Measurements from ENCODE around the gene L1CAM.
A peak's percentile ranks its signal among the peaks of the same experiment; 100 is the strongest.

Gene L1CAM, protein sequence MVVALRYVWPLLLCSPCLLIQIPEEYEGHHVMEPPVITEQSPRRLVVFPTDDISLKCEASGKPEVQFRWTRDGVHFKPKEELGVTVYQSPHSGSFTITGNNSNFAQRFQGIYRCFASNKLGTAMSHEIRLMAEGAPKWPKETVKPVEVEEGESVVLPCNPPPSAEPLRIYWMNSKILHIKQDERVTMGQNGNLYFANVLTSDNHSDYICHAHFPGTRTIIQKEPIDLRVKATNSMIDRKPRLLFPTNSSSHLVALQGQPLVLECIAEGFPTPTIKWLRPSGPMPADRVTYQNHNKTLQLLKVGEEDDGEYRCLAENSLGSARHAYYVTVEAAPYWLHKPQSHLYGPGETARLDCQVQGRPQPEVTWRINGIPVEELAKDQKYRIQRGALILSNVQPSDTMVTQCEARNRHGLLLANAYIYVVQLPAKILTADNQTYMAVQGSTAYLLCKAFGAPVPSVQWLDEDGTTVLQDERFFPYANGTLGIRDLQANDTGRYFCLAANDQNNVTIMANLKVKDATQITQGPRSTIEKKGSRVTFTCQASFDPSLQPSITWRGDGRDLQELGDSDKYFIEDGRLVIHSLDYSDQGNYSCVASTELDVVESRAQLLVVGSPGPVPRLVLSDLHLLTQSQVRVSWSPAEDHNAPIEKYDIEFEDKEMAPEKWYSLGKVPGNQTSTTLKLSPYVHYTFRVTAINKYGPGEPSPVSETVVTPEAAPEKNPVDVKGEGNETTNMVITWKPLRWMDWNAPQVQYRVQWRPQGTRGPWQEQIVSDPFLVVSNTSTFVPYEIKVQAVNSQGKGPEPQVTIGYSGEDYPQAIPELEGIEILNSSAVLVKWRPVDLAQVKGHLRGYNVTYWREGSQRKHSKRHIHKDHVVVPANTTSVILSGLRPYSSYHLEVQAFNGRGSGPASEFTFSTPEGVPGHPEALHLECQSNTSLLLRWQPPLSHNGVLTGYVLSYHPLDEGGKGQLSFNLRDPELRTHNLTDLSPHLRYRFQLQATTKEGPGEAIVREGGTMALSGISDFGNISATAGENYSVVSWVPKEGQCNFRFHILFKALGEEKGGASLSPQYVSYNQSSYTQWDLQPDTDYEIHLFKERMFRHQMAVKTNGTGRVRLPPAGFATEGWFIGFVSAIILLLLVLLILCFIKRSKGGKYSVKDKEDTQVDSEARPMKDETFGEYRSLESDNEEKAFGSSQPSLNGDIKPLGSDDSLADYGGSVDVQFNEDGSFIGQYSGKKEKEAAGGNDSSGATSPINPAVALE

DNA sequence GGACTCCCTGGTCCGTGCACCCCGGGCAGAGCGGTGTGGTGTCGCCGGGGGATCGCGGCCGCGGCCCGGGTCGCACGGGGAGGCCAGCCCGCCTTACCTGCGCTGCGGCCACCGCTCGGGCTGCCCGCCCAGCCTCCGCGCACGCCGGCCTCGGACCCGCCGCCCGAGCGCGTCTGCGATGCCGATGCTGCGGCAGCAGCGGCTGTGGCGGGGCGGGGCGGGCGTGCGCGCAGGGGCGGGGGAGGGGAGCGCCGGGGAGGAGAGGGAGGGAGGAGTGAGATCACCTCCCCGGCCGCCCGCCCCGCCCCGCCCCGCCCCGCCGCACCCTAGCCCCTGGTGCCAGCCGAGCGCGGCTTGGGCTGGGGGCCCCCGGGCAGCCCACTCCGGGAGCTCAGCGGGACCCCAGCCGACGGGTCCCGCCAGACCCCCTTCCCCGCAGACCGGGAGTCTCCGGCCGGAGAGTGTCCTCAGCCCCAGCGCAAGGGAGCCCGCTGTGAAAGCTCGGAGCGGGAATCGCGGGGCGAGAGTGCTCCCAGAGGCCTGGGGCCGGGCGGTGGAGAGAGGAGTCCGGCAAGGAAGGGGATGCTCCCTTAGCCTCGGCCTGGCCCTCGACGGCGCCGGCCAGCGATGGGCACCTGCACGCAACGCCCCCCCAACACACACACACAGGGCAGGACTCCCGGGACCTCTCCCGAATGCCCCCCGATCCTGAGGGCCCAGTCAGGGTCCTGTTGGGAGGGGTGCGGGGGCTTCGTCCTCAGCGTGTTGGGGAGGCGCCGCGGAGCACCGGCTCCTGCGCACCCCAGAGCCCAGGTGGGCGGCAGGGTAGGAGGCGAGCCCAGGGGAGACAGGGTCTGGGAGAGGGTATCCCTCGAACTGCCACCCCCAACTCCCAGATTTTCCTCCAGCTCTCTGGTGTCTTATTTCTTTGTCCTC is at the start of gene L1CAM:
Gene L1CAM (minus strand): TSS at position 206 of the 936 bp plus-strand sequence. CDS start 10,337 bp downstream, outside the sequence.
- DNase-seq: no peak

DNA sequence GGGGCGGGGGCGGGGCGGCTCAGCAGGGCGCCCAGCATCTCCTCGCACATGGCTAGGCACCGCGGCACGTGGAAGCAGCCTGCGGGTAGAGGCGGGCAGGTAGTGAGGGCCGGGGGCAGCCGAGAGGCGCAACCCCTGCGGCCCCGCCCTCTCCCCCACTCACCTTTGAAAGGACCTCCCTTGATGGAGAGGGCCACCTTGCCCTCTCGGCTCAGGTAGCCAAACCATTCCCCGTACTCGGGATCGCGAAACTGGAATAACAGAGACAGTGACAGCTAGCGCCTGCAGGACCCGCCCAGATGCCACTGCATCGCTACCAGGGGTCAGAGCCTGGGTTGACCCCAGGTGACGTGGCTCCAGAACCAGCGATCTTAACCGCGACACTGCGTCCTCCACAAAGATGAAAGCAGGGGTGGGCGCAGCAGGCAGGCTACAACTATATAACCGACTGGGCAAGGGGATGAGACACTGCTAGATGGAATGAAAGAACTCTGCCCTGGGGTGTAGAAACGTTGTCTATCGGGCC is 49.4 kb upstream of the L1CAM start:
- DNase-seq: no peak

DNA sequence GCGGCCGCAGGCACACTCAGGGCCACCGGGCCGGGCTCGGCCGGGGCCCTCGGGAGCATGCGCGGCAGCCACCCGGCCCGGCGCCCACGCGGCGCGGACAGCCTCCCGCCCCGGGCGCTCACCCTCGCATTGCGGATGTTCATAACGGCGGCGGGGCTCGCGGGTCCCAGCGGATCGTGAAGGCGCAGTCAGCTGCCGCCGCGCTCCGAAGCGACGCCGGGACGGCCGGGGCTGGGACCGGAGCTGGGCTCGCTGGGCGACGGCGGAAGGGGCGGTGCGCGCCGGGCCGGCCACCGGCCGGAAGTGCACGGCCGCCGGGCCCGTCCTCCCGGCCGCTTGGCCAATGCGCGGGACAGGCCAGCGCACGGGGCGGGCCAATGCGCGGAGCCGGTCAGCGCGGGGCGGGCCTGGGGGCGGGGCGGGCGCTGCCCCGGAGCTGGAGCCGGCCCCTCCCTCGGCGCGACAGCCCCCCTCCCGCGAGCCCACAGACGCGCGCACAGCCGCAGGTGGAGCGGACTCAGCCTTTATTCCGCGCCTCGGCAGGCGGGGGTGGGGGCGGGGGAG is 48.9 kb upstream of the L1CAM start, which contains the start of gene NAA10:
Gene NAA10 (minus strand): TSS at position 276 of the 564 bp plus-strand sequence. CDS start 133 bp downstream, at position 143.
- no peak for DNase-seq

DNA sequence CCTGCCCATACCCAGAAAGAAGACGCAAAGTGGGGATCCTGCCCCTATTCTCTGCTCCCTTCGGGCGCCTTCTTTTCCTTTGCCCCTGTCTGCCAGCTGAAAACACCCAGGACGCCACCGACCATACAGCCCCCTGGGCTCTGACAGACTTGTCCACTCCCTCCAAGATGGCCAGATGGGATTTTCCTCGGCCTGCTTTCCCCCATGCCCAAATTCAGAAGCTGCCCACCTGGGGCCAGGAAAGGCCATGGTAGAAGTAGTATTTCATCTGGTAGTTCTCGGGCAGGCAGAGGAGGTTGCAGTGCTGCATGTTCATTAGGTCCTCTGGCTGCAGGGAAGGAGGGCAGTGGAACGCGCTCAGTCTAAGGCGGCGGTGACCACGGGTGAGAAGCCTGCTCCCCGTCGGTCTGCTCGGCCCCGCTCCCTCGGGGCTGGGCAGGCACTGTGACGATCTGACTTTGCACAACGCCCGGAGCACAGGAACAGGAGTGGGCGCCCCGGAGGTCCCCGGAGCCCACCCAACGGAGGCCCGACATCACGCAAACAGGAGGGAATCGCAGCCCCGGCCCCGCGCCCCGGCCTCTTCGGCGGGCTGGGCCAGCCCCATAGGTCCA is 48.3 kb upstream of the L1CAM start:
- no peak for DNase-seq

DNA sequence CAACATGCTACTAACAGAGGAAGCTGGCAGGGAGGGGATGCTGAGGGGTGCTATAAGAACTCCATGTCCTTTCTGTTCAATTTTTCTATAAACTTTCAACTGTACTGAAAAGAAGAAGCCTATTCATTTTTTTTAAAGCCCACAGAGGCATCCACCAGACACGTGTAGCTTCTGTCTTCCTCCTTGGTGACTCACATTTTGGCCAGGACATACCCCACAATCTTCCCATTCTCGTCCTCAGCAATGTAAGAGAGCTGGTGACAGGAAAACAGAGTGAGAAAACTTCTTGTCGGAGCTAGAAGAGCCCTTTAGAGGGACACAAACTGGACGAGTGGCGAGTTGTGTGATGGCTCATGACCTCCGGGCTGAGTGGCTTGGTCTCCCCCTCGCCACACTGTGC is 47.8 kb upstream of the L1CAM start:
- DNase-seq: no peak

DNA sequence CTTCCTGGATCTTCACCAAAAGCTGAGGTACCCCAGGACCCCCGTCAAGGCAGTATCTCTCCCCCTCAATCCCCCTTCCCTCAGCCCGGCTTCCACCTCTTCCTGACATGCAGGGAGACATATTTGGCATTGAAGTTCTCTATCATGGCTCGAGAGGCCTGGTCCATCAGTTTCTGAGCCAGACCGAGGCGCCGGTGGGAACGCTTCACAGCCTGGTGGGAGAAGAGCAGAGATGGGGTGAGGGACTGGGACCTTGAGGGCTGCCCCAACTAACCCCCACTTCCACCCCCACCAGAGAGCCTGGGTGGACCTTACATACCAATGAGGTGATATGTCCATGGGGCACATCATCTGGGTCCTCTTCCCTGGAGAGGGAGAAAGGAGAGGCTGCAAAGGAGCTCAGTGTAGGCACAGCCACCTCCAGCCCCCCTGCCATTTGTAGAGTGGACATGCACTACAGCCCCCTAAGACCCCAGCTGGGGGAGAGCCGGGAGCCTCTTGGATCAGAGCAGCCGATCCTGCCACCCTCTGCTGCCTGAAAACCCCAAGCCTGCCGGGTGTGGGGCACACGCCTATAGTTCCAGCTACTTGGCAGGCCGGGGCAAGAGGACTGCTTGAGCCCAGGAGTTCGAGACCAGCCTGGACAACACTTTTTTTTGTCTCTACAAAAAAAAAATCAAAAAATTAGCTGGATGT is 46.4 kb upstream of the L1CAM start:
- no peak for DNase-seq

DNA sequence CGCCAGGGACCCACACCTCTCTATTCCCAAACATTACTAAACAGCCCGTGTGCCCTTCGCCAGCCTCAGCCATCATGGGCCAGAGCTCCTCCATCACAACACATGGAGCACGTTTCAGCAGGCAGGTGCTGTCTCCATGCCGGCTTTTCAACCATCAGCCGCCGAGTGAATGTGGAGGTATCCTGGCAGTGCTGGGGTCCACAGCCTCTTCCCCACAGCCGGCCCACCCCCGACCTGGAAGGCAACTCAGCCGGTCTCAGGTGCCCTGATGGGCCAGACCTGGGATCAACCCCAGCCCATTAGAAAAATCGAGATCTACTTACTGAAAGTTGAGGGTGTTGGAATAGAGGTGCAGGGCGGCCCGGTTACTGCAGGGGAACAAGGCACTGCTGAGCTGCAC is 45.8 kb upstream of the L1CAM start:
- no peak for DNase-seq

DNA sequence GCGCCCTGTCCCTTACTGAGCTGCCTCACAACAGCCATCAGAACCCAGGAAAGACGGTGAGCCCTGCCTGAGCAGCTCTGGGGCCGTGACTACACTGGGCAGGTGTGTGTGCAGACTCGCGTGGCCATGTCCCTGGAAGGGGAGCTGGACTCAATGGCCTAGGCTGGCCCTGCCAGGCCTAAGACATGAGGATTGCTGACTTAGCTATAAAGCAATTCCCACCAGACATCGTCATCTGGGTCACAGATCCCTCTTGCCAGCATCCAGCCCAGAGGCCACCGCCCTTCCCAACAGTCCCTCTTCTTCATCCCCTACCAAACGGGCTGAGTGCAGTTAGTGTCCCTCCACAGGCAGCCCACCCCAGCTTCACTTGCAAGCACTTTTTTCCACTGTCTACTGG is 45.2 kb upstream of the L1CAM start:
- no peak for DNase-seq

DNA sequence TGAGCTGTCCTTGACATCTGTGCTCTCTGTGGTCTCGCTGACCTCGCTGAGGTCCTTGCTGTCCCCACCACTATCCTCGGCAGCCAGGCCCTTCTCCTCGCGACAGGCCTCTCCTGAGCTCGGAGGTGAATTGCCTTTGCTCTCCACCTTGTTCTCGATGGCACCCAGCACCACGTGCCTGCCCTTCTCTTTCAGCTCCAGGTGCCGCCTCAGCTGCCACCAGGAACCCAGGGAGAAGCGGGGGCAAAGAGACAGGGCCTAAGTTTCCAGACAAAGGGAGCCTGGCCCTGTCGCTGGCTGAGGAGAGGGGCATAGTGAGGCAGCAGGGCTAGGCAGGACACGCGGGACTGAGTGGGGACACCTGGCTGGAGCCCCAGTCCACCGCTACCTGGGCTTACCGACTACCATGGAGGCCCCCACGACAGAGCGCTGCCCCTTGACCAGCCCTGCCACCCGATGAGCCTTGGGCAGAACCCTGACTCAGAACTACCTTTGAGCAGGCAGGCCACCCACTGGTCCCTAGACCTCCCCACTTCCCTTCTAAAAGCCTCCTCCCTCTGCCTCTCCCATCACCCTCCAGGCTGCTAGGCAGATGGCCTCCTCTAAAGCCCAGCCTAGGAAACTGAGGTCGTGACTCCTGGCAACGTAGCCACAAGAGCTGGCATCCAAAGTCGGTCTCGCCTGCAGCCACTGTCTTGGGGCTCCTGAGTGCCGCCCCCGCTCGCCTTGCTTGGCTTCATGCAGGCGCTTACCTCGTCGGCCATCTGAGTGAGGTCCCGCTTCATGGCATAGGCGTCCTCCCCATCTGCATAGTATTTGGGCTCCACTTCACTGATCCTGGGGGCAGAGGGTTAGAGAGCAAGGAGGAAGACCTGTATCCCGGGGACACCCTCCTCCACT is 44.3 kb upstream of the L1CAM start:
- no peak for DNase-seq

DNA sequence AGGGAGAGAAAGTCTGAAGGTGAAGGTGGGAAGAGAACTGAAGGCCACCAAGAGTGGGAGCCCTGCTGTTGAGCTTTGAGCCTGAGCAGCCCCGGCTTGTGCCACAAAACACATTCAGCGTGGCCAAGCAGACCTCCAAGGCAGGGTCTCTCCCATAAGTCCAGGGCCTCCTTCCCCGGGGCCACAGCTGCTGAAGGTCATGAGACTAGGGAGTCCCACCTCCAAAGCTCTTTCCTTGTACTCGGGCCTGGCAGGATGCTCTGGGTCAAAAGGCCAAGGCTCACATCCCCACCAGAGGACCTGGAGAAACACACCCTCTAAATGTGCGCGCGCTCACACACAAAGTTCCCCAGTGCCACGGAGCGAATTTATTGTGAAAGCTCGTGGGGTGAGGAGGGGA is 43.6 kb upstream of the L1CAM start:
- no peak for DNase-seq

DNA sequence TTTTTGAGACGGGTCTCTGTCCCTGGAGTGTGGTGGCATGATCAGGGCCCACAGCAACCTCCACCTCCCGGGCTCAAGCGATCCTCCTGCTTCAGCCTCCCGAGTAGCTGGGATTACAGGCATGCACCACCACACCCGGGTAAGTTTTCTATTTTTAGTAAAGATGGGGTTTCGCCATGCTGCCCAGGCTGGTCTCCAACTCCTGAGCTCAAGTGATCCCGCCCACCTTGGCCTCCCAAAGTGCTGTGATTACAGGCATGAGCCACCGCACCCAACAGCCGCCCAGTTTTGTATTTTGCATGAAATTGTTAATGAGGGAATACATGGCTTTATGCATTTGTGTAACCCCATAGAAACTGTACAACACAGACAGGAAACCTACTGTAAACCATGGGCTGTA is 42.9 kb upstream of the L1CAM start:
- no peak for DNase-seq

DNA sequence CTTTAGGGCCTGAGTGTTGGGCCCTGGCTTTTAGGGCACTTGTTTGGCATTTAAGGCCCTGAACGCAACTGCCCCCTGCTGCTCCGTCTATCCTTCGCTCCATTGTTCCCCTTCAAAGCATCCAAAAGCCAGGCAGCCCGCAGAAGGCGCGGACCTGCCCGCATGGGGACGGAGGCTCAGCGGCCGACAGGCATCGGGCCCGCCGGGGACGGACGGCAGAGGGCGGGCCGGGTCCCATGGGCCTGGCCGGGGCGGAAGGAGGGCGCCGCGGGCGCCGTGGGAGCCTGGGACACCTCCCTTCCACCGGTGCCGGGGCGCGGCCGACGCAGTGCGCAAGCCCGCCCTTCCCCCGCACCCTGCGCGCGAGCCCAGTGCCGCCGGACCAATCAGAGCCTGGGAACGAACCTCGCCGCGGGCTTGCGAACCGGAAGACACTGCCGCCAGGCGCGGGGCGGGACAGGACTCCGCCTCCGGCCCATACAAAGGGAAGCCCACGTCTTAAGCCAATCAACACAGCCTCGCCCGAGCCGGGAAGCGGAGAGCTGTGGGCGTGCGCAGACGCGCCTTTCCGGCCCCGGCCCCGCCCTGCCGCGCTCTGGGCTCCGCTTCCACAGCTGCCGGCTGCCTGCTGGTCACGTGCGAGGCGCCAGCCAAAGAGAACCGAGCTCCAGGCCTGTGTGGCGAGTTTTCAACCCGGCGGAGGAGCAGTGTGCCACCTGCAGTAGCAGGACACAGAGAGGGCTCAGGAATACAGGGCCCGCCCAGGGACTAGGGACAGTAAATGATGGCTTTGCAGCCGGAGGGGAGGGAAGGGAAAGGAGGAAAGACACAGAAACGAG is 42.2 kb upstream of the L1CAM start:
- DNase-seq: peak; percentile 87

DNA sequence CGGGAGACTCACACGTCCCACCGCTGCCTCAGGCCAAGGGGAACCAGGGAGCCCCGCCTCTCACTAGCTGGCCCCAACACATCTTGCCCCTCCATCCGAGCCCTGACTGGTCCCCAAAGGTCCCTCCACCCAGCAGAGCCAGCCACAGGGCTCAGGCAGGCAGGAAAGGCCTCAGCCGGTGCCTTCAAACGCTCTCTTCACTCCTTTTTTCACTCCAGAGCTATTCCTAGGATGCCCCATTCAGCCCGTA is 41.6 kb upstream of the L1CAM start:
- no peak for DNase-seq

DNA sequence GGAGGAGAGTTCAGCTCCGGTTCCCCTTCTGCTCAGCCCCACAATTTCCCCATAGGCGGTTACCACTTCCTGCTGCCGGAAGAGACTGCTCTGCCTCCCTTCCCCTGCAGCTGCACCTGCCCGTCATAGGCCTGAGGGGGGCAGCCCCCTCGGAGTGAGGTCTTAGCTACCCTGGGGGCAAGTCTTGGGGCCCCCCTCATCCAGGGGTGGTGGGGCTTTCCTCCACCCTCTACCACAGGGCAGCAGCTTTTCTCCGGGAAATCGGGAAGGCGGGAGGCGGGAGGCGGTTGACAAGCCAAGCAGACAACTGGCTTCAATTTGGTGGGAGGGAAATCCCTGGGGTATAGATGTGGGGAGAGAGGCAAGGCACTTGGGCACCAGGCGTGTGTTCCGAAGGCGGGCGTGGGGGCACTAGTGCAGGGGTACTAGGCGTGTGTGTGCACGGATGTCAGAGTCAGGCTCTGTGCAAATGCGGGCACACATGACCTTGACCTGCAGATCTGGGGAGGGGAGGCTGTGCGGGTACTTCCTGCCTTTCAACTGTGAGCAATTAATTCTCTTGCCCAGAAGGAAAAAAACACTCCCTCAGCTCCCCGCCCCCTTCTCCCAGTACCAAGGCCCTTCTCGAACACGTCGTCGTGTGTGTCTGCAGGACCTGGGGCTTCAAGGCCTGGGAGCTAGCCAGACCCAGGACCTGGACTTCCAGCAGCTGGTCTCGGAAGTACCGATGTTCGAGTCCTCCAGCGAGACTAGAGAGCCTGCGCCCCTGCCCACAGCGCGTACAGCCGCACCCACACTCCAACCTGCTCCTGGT is 41.1 kb upstream of the L1CAM start:
- DNase-seq: no peak

DNA sequence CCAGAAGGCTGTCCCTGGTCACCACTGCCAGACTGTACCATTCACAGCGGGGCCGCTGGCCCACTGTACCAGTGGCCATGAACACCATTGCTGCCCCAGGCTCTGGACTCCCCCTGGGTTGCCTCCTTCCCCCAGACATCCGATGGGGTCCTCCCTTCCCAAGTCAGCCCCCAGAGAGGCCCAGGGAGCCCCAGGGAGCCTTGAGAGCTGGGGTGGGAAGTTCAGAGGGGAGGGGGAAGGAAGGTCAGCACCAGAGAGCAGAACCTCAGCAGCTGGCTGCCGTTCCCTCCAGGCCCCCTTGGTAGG is 40.5 kb upstream of the L1CAM start:
- no peak for DNase-seq

DNA sequence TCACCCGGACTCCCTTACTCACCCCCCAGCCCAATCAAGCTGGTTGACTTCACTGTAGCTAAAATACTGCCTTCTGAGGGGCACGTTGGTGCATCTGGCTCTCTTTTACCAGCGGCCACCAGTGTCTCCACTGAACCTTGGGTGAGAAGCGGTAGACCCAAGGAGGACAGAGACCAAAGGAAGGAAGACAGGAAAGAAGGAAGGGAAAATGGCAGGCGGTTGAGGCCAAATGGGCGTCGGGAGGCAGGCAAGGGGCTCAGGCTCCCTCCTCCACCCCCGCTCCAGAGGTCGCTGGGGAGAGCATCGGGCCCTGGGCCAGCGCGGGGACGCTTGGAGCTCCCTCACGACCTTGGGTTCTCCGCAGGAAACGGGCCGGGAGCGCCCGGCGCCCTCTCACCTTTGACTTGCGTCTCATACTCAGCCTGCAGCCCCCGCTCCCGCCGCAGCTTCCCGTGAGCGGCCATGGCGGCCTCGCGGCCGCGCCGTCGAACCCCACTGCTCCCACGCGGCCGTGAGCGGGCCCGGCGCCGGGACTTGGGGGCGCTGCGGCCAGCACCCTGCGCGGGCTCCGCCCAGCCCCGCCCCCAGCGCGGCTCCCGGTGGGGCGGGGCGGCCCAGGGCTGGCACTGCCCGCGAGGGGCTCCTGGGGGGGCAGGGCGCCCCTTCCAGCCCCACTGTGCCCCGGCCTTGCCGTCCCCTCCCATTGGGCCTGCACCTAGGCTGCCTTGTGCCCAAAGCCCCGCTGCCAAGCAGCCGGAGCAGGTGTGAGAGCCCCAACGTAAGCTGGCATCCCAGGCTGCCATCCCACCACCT is 40.0 kb upstream of the L1CAM start, which contains the start of gene ARHGAP4:
Gene ARHGAP4 (minus strand): TSS at position 526 of the 813 bp plus-strand sequence. CDS start 62 bp downstream, at position 464.
- no peak for DNase-seq

DNA sequence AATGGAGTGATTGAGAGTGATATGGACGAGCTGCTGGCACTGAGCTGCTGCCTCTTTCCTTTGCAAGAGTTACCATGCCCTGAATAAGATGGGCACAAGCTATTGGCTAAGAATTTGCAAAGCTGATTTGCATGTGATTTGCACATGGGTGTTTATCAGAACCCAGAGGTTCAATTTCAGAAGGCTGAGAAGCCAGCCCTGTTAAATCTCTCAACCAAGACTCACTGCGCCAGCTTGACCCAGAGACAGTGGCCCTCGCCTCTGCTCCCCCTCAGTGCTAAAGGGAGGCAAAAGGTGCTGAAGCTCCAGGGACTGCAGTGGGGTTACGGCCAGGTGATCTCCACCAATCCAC is 39.4 kb upstream of the L1CAM start:
- no peak for DNase-seq
